HG03135 (cell line): ENCODE measurements around the gene PFKL.

Source experiments
- ATAC-seq: cut with Tn5 transposase; IDR thresholded peaks from one replicate; pipeline ENCODE4 v1.9.1; 2021; ENCODE audit warnings: mild to moderate bottlenecking, moderate library complexity; ENCODE audit not compliant: unreplicated experiment

PFKL gene

GRCh38 chr21:44310628-44311507, 11.0 kb downstream of the PFKL start:
- no peak for ATAC-seq

GRCh38 chr21:44312089-44312488, 12.2 kb downstream of the PFKL start:
- no peak for ATAC-seq

GRCh38 chr21:44312716-44313115, 12.9 kb downstream of the PFKL start:
- no peak for ATAC-seq

GRCh38 chr21:44313451-44313850, 13.6 kb downstream of the PFKL start:
- no peak for ATAC-seq

GRCh38 chr21:44314128-44314527, 14.3 kb downstream of the PFKL start:
- no peak for ATAC-seq

- ATAC-seq, result no peak
These were observed 14.7 kb downstream of the PFKL start for GRCh38 chr21:44314561-44314960.

GRCh38 chr21:44315691-44316203, 15.9 kb downstream of the PFKL start:
- no peak for ATAC-seq

- ATAC-seq, result no peak
These were observed 16.5 kb downstream of the PFKL start for GRCh38 chr21:44316277-44316900.

- ATAC-seq, result no peak
These were observed 17.5 kb downstream of the PFKL start for GRCh38 chr21:44317241-44317782.

GRCh38 chr21:44317871-44318270, 18.0 kb downstream of the PFKL start:
- ATAC-seq, result no peak

- no peak for ATAC-seq
These were observed 18.8 kb downstream of the PFKL start for GRCh38 chr21:44318489-44319285.

GRCh38 chr21:44319407-44320065, 19.7 kb downstream of the PFKL start:
- no peak for ATAC-seq

GRCh38 chr21:44320847-44321246, 21.0 kb downstream of the PFKL start:
- ATAC-seq, result no peak

- ATAC-seq, result no peak
These were observed 22.1 kb downstream of the PFKL start for GRCh38 chr21:44321846-44322450.

- no peak for ATAC-seq
These were observed 22.9 kb downstream of the PFKL start for GRCh38 chr21:44322621-44323325.

GRCh38 chr21:44323591-44323990, 23.7 kb downstream of the PFKL start:
- ATAC-seq, result no peak

GRCh38 chr21:44324106-44324853, 24.4 kb downstream of the PFKL start:
- ATAC-seq, result no peak

- no peak for ATAC-seq
These were observed 24.9 kb downstream of the PFKL start for GRCh38 chr21:44324854-44325107.
